HG03108 (cell line): ENCODE measurements around the gene DPP7.
"Not testable (repeated sequence)": the region's sequence is repeated elsewhere in the genome, so short reads cannot be mapped to it uniquely, and the experiment has no call there.

Experiments used
- ATAC-seq: cut with Tn5 transposase; IDR thresholded peaks from one replicate; pipeline ENCODE4 v1.9.1; 2021; ENCODE audit warnings: moderate library complexity; ENCODE audit not compliant: unreplicated experiment

DPP7 gene

DNA sequence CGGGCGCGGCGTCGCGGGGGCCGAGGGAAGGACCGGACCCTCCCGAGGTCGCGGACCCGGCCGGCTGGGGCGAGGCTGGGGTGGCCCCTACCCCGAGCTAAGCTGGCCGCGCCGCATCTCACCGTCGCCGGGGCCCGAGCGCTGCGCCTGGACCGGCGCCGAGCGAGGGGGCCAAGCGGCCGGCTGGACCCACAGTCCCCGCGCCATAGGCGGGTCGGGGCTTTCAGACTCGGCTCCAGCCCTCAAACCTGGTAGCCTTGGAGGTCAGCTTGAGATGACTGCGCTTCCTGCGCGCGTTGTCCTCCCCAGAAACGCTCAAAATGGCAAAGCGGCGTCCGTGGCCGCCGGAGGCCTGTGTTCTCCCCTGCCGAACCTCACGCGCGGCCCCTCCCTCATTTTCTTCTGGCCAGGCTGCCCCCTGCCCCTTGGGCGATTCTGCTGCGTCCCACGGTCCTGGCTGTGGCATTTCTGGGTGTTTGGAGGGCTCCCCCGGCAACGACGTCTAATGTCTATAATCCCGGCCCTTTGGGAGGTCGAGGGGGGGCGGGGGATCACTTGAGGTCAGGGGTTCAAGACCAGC lies 15.7 kb upstream of the DPP7 start:
- ATAC-seq: peak; percentile 5

DNA sequence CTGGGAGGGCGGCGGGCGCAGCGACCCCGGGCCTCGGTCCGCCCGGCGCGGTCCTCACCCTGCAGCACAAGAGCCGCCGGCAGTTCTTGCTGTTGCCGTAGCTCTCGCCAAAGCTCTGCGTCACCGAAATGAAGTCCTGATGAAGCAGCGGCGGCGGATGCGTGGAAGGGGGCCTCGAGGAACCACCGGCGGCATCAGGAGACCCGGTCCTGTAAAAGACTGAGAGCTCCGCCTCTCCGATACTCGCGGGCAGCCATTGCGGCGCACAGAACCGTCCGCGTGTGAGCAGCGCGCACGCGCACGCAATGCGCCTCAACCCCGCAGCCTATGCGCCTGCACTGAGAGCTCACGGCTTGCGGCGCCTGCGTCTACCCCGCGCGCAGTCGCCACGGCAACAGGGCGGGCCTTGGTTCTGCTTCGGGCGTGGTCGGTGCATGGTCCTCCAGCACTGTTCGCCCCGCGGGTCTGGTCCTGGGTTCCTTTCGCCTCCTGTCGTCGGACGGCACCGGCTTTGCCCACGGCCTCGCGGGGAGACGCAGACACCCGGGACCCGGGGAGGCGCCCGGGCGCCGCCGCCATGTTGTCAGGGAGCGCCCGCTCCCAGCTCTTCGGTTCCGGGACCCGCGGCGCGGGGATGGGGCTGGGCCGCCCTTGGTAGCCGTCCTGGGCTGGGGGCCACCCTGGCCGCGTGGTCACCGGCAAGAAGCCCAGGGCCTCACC lies 15.1 kb upstream of the DPP7 start:
- peak; percentile 76 for ATAC-seq

- ATAC-seq: peak; percentile 5
Observed at GRCh38 chr9:137128862-137129455, 14.4 kb upstream of the DPP7 start.

- ATAC-seq: peak; percentile 2
Observed at GRCh38 chr9:137128158-137128861, 13.8 kb upstream of the DPP7 start.

DNA sequence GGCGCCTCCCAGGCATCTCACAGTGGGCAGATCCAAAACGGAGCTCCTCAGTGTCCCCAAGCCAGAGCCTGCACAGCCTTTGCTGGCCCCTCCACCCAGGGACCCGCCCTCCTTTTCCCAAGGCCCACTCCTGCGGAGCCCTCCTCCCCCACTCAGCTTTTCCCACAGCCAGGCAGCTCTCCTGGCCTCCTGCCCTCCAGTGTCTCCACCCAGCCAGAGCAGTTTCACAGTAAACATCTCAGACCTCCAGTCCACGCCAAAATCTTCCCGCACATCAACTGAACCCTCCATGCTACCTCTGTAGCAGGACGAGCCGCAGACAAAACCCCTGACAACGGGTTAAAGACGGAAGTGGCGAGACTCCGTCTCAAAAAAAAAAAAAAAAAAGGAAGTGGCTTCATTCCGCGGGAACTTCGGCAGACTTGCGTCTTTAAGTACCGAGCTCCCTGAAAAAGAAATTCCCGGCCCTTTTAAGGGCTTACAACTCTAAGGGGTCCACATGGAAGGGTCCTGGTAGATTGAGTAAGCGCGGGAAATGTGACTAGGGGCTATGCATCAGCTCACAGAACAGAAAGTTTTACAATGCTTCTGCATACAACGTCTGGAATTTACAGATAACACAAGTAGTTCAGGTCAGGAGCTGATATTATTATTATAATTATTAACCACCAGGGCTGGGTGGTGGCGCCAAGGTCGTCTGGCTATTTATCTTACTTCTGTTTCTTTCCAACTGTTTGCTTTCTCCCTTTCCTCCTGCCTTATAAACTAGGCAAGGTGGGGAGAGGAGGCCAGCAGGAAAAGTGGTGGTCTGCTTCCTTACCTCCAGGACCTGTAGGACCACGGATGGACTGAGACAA lies 13.0 kb upstream of the DPP7 start:
- no peak for ATAC-seq

DNA sequence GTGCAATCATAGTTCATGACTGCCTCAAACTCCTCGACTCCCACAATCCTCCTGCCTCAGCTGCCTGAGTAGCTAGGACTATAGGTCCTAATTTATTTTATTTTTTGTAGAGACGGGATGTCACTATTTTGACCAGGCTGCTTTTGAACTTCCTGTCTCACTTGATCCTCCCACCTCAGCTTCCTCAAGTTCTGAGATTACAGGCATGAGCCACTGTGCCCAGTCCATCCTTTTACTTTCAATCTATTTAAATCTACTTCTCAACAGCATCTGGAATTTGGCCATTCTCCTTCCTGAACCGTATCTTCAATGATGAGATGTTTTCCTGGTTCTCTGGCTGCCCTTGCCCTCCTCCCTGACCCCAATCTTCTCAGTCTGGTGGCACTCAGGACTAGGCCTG lies 12.3 kb upstream of the DPP7 start:
- ATAC-seq: no peak

GRCh38 chr9:137123952-137124462 lies 9.5 kb upstream of the DPP7 start:
- ATAC-seq: not testable (repeated sequence)

- peak; percentile 40 for ATAC-seq
Observed at GRCh38 chr9:137123468-137123837, 8.9 kb upstream of the DPP7 start.

GRCh38 chr9:137122796-137123467 lies 8.4 kb upstream of the DPP7 start:
- ATAC-seq: not testable (repeated sequence)

GRCh38 chr9:137121927-137122795 lies 7.6 kb upstream of the DPP7 start:
- ATAC-seq: not testable (repeated sequence)

DNA sequence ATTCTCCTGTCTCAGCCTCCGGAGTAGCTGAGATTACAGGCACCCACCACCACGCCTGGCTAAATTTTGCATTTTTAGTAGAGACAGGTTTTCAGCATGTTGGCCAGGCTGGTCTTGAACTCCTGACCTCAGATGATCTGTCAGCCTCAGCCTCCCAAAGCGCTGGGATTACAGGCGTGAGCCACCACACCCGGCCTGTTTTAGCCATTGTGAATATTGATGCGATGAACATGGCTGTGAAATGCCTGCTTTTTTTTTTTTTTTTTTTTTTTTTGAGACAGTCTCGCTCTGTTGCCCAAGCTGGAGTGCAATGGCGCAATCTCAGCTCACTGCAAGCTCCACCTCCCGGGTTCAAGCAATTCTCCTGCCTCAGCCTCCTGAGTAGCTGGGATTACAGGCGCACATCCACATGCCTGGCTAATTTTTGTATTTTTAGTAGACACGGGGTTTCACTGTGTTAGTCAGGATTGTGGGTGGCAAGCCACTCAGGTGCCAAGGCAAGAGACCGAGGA lies 3.6 kb upstream of the DPP7 start:
- ATAC-seq: not testable (repeated sequence)

DNA sequence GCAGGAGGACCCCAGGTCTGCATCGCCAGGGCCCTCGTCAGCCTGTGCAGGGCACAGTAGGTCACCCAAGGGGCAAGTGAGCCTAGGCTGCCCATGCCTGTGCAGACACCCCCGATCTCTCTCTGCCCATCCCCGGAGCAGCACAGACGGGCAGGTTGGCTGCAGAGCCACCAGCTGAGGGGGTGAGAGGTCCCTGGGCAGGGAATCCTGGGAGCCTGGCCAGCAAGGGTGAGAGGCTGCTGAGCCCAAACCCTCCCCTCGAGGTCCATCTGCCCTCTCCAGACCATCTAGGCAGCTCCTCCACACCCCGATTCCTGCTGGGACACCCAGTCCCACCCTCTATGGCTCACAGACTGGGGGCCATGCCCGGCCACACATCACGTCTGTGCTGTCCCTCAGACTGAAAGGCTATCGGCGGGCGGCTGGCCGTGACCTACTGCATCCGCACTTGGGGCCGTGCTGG lies 2.8 kb upstream of the DPP7 start:
- no peak for ATAC-seq

DNA sequence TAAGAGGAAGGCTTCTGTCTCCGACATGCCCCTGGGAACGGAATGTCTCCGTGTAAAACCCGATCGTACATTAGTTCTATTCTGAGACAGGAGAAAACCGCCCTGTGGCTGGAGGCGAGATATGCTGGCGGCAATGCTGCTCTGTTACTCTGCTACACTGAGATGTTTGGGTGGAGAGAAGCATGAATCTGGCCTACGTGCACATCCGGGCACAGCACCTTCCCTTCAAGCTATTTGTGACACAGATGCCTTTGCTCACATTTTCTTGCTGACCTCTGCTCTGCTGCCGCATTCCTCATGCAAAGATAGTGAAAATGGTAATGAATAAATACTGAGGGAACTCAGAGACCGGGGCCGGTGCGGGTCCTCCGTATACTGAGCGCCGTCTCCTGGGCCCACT lies 2.2 kb upstream of the DPP7 start:
- ATAC-seq: no peak

DNA sequence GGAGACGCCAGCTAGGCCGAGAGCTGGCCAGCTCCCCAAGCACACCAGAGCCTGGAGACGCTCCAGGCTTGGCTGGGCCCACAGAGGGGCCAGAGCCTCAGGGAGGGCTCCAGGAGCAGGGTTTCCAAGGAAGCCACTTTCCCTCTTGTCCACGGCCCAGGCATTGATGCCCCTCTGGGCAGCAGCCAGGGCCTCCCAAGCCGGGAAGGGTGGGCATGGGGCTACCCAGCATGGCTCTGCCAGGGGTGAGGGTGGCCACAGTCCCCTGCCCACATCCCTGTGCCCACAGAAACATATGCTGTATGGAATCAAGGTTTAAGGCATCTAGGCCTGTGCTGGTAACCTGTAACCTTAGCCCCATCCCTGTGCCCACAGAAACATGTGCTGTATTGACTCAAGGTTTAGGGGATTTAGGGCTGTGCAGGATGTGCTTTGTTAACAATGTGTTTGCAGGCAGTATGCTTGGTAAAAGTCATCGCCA lies 1.5 kb upstream of the DPP7 start:
- ATAC-seq: no peak

DNA sequence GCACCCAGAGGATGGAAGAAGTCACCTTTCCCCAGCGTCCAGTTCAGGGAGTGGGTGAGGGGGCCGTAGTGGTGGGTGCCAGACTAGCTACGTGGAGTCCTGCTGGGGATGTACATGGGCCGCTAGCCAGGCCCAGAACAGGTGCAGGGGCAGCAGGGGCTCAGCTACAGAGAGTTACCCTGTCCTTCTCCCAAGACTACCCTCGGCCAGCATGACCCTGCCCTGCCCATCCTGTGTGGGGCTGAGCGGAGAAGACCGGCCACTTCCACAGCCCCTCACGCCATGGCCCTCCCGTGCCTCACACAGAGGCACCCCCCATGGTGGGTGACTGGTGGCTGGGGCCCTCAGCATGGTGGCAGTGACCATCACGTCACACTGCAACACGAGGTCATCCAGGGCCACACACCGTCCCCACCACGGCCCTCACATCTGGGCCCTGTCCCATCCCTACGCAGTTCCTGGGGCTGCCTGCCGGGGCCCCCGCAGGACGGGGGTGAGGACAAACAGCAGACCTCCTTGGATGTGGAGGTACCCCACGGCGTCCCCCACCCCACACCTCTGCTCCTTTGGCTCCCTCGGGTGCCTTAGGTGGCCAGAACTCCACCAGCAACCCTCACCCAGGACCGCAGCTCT lies 977 bp upstream of the DPP7 start:
- no peak for ATAC-seq

DNA sequence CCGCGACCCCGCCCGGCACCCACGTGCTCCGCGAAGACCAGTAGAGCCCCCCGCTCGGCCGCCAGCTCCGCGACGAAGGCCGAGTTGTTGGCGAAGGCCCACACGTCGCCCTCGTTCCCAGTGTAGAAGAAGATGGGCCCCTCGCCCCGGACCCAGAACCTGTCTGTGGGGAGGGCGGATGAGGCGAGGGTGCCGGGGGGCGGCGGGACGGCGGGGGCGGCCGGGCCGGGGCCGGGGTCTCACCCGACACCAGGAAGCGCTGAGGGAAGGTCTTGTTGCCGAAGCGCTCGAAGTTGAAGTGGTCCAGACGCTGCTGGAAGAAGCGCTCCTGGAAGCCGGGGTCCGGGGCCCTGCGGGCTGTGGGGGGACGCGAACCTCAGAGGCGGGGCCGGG lies 317 bp downstream of the DPP7 start:
- peak; percentile 17 for ATAC-seq

- ATAC-seq: no peak
Observed at GRCh38 chr9:137113385-137114159, 961 bp downstream of the DPP7 start.
